Aorta (tissue), 5 donors: ENCODE measurements around the gene SEMA4A. TPM values are rescaled to one million over a fixed set of nuclear protein-coding genes. Genes with fewer than 3 reads are reported as not detected.

Experiments
- ATAC-seq: fragments of 200-7000 bp; cut with Tn5 transposase; one replicate; pipeline ENCODE4 v1.9.1; 2022; ENCODE audit warnings: moderate library complexity; ENCODE audit not compliant: low FRiP score
- DNase-seq, 2 donors: peaks; one replicate each; pipeline ENCODE4 v3.0.0-alpha.2; 2020
- H3K27ac ChIP-seq, 2 donors: one replicate each; pipeline ENCODE4 v1.5.1; 2013; ENCODE audit warnings: low read length in 2 of 2, mild to moderate bottlenecking in 2 of 2, moderate library complexity in 2 of 2, control low read depth in 1 of 2, inconsistent platforms in 1 of 2, low read depth in 1 of 2
- H3K27me3 ChIP-seq, 2 donors: one replicate each; pipeline ENCODE4 v1.6.1; 2013; ENCODE audit warnings: control low read depth in 1 of 2, low read length in 1 of 2, mild to moderate bottlenecking in 1 of 2, moderate library complexity in 1 of 2; ENCODE audit not compliant: insufficient read depth in 2 of 2, control insufficient read depth in 1 of 2
- H3K36me3 ChIP-seq, 2 donors: one replicate each; pipeline ENCODE4 v1.6.1; 2013; ENCODE audit warnings: control low read depth in 1 of 2, low read length in 1 of 2, mild to moderate bottlenecking in 1 of 2; ENCODE audit not compliant: insufficient read depth in 2 of 2, control insufficient read depth in 1 of 2
- H3K4me1 ChIP-seq, 2 donors: one replicate each; pipeline ENCODE4 v1.6.1; 2013; ENCODE audit warnings: low read length in 2 of 2, control low read depth in 1 of 2, mild to moderate bottlenecking in 1 of 2, moderate library complexity in 1 of 2; ENCODE audit not compliant: insufficient read depth in 2 of 2, control insufficient read depth in 1 of 2
- H3K4me3 ChIP-seq, 2 donors: one replicate each; pipeline ENCODE4 v1.5.1; 2013; ENCODE audit warnings: low read length in 2 of 2, control low read depth in 1 of 2, mild to moderate bottlenecking in 1 of 2
- H3K9me3 ChIP-seq: one replicate; pipeline ENCODE4 v1.6.1; 2013; ENCODE audit warnings: mild to moderate bottlenecking, low read length; ENCODE audit not compliant: control insufficient read depth
- WGBS, 2 donors: extraction: QIAGEN DNeasy Blood & Tissue Kit; methylation state at CpG; one replicate each; pipeline ENCODE4 v1.1.7; 2013; 5-methylcytosine and 5-hydroxymethylcytosine counted together
- intact Hi-C, 2 donors: fragments of 100-400 bp; cut with DNase I; formaldehyde crosslinking; loops; one replicate each; pipeline versions ENCODE4 v1.14.2 to v1.15.0; 2022
- polyA plus RNA-seq, 2 donors: library from polyadenylated mRNA; stranded (reverse); fragments of 200-250 nt; gene quantifications; one replicate each; pipeline ENCODE4 v1.2.3, GENCODE V29; 2013
- total RNA-seq, 2 donors: library from RNA; stranded (reverse); fragmentation: NEBNext Ultra II Directional; extraction: Animal tissue kit (Norgen Biotek cat#: 25700); gene quantifications; one replicate each; pipeline ENCODE4 v1.2.1, GENCODE V29; 2021
- donor health status: healthy with polysubstance abuse.
- donor health status: Bipolar disorder and iron deficiency.
- donor health status: DM: no; HTN: no; CAD: no.
- donor health status: DM: no; HTN: no; CAD: no.
- donor health status: DM: yes; HTN: yes; CAD: no.

The SEMA4A gene
- total and polyA plus RNA-seq, 4 donors, result 3.0 to 20.0 (median 6.8) TPM

GRCh38 chr1:156193208-156193487 lies 39.8 kb downstream of the SEMA4A start:
- H3K4me3 ChIP-seq, result peak overlapping the region; percentile 42 to 54
- H3K36me3 ChIP-seq, result peaks cover 0 to 2% of the 10 kb centered on the region in 2 donors
- H3K4me1 ChIP-seq, result no peaks in the 10 kb centered on the region
- intact Hi-C loops, result loop anchor here in 1 of 2 donors (10.0 kb wide), 1 partner anchor 48 kb away; no protein-coding TSS in a partner anchor
- no peak for DNase-seq
- no peaks in the 10 kb centered on the region for H3K27me3 ChIP-seq
- no peak overlapping the region for H3K27ac ChIP-seq
- no peaks in the 10 kb centered on the region for H3K9me3 ChIP-seq
- WGBS, 2 donors, result 59 to 63% methylated on average over 7 of the region's 7 CpGs
- no peak for ATAC-seq

DNA sequence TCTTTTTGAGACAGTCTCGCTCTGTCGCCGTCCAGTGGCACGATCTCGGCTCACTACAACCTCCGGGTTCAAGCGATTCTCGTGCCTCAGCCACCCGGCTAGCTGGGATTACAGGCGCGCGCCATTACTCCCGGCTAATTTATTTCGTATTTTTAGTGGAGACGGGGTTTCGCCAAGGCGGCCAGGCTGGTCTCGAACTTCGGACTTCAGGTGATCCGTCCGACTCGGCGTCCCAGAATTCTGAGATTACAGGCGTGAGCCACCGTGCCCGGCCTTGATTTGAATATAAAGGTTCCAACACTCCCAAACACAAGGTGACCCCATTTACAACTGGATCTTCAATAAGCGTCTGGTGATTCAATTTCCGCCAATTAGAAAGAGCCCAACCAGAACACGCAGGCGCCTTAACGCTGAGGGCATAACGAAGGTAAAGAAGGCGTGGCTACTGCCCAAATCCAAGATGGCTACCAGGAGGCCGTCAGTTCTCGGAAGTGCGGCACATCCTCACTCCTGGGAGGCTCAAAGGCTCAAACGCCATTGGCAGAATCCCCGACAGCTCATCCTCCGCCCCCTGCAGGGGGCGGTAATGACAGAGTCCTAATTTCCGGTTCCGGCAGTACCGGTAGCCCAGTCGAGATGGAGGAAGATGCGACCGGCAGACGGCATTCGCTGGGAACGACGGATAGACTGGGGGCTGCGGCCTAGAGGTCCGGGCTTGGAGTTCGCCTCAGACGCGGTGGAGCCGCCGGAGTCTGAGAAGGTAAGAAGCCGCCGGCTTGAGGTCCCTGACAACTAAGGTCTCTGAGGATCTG lies 40.3 kb downstream of the SEMA4A start, which contains the start of gene SLC25A44:
TSS of gene SLC25A44 (plus strand) at position 617 of the 812 bp plus-strand sequence. CDS start 5,744 bp downstream, outside the sequence.
- Histone ChIP-seq H3K36me3 (peaks cover 0 to 2% of the 10 kb centered on the region in 2 donors), H3K27me3 (no peaks in the 10 kb centered on the region), H3K4me1 (no peaks in the 10 kb centered on the region), H3K4me3 (peak within 1 kb of the TSS; percentile 70 to 84), H3K9me3 (no peaks in the 10 kb centered on the region), H3K27ac (peak within 1 kb of the TSS; percentile 1 to 65)
- intact Hi-C loops, result loop anchor here (2.0 to 10.0 kb wide), 2 partner anchors 19 to 49 kb away; partner anchors contain the start of gene PMF1 (in 1 of the 2)
- WGBS, 2 donors, result 2% methylated on average over 59 of the region's 59 CpGs
- ATAC-seq, result peak; percentile 100
- DNase-seq, result peak; percentile 97

GRCh38 chr1:156194300-156194652 lies 40.9 kb downstream of the SEMA4A start:
- Histone ChIP-seq H3K27ac (peak overlapping the region; percentile 1 to 65), H3K4me3 (peak overlapping the region; percentile 70 to 84), H3K4me1 (no peaks in the 10 kb centered on the region), H3K36me3 (peaks cover 0 to 2% of the 10 kb centered on the region in 2 donors), H3K9me3 (no peaks in the 10 kb centered on the region), H3K27me3 (no peaks in the 10 kb centered on the region)
- DNase-seq (no peak), ATAC-seq (peak; percentile 3)
- 11 to 13% methylated on average over 14 of the region's 14 CpGs for WGBS, 2 donors
- intact Hi-C loops, result loop anchor here (2.0 to 10.0 kb wide), 2 partner anchors 19 to 49 kb away; partner anchors contain the start of gene PMF1 (in 1 of the 2)

- H3K4me1 ChIP-seq, result no peaks in the 10 kb centered on the region
- intact Hi-C loops, result loop anchor here (2.0 to 10.0 kb wide), 2 partner anchors 17 to 51 kb away; partner anchors contain the start of gene PMF1 (in 1 of the 2)
- WGBS, 2 donors, result 66% methylated on average over 4 of the region's 4 CpGs
Observed at GRCh38 chr1:156195853-156196252, 42.5 kb downstream of the SEMA4A start.

GRCh38 chr1:156196445-156196844 lies 43.1 kb downstream of the SEMA4A start:
- Histone ChIP-seq H3K9me3 (no peaks in the 10 kb centered on the region), H3K4me1 (no peaks in the 10 kb centered on the region), H3K27me3 (no peaks in the 10 kb centered on the region), H3K4me3 (no peak overlapping the region), H3K36me3 (peaks cover 4 to 6% of the 10 kb centered on the region in 2 donors), H3K27ac (no peak overlapping the region)
- intact Hi-C loops, result loop anchor here in 1 of 2 donors (10.0 kb wide), 1 partner anchor 52 kb away; no protein-coding TSS in a partner anchor
- ATAC-seq, result no peak
- WGBS, 2 donors, result 56 to 57% methylated on average over 2 of the region's 2 CpGs
- no peak for DNase-seq

More at GRCh38 chr1:156195853-156196252, 42.5 kb downstream of the SEMA4A start:
- no peak overlapping the region for H3K27ac ChIP-seq
- no peaks in the 10 kb centered on the region for H3K27me3 ChIP-seq
- DNase-seq, result no peak
- no peaks in the 10 kb centered on the region for H3K9me3 ChIP-seq
- ATAC-seq, result no peak
- no peak overlapping the region for H3K4me3 ChIP-seq
- H3K36me3 ChIP-seq, result peaks cover 4 to 6% of the 10 kb centered on the region in 2 donors

DNA sequence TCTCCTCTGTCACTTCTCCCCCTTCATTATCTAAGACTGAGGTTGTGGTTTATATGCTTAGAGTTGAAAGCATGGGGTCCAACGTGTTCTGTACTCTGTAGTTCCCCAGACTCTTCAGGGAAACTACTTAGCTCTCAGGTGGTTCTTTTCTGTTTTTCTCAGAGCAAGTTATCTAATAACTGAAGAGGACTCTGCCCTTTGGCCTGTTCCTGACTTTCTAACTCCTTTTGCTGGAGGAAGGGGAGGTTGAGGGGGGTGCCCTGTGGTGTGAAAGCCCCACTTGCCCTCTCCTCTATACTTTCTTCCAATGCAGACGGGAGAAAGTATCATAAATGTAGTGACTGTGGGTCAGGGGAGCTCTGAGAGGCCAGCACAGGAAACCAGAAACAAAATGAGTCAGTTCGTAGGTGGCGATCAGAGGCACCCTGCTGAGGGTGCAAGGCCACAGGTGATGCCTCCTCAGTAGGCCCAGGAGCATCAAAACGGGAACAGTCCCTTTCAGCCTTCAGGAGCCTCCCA lies 45.5 kb downstream of the SEMA4A start:
- ATAC-seq, result no peak
- Histone ChIP-seq H3K27ac (no peak overlapping the region), H3K36me3 (peaks cover 4 to 9% of the 10 kb centered on the region in 2 donors), H3K9me3 (no peaks in the 10 kb centered on the region), H3K27me3 (no peaks in the 10 kb centered on the region), H3K4me3 (no peak overlapping the region), H3K4me1 (peaks cover 0 to 3% of the 10 kb centered on the region in 2 donors)
- 72 to 78% methylated on average over 5 of the region's 5 CpGs for WGBS, 2 donors
- intact Hi-C loops, result loop anchor here in 1 of 2 donors (10.0 kb wide), 1 partner anchor 54 kb away; no protein-coding TSS in a partner anchor
- DNase-seq, result no peak

- Histone ChIP-seq H3K4me1 (peaks cover 0 to 3% of the 10 kb centered on the region in 2 donors), H3K27me3 (no peaks in the 10 kb centered on the region), H3K4me3 (no peak overlapping the region), H3K9me3 (no peaks in the 10 kb centered on the region), H3K36me3 (peaks cover 4 to 9% of the 10 kb centered on the region in 2 donors), H3K27ac (no peak overlapping the region)
- intact Hi-C loops, result no loop called here
- DNase-seq (no peak), ATAC-seq (no peak)
- WGBS, 2 donors, result 92% methylated on average over 8 of the region's 8 CpGs
Observed at GRCh38 chr1:156200044-156200443, 46.7 kb downstream of the SEMA4A start.

- Histone ChIP-seq H3K4me3 (no peak overlapping the region), H3K27me3 (no peaks in the 10 kb centered on the region), H3K4me1 (peaks cover 0 to 3% of the 10 kb centered on the region in 2 donors), H3K36me3 (peaks cover 5 to 11% of the 10 kb centered on the region in 2 donors), H3K27ac (no peak overlapping the region), H3K9me3 (no peaks in the 10 kb centered on the region)
- intact Hi-C loops, result no loop called here
- DNase-seq (no peak), ATAC-seq (no peak)
Observed at GRCh38 chr1:156203331-156203730, 49.9 kb downstream of the SEMA4A start.
